ENCODE results near the gene INPP4A. TPM values are rescaled to one million over a fixed set of nuclear protein-coding genes. Genes with fewer than 3 reads are reported as not detected.

INPP4A gene
- total and polyA plus RNA-seq, 7 experiments from 2014 or later, result 51.4 to 165 (median 145) TPM

DNA sequence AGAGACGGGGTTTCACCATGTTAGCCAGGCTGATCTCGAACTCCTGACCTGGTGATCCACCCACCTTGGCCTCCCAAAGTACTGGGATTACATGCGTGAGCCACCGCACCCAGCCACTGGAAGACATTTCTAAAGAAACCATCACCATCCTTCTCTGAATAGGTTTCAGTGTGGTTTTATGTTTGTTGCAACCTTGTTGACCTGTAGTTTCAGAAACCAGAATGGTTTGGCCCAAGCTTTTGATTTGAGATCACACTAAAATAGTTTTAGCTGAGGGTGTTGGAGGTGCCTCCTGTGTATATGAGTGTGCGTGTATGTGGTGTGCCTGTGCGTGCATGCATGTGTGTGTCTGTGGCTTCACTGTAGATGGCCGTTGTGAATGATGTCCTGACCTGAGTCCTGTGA is 26.2 kb downstream of the INPP4A start:
- Histone ChIP-seq H3K27me3 (ENCODE audit: control insufficient read depth in 2 of 2, insufficient read depth in 2 of 2, low read length in 2 of 2) (no peaks in the 10 kb centered on the region), H3K27ac (ENCODE audit: low read depth, low read length) (no peak overlapping the region), H3K4me3 (ENCODE audit: low read length) (no peak overlapping the region), H3K4me1 (ENCODE audit: control insufficient read depth in 2 of 2, insufficient read depth in 2 of 2, low read length in 2 of 2) (peaks cover 85 to 94% of the 10 kb centered on the region in 2 donors), H3K9me3 (ENCODE audit: control insufficient read depth in 2 of 3, low read length in 3 of 3) (no peaks in the 10 kb centered on the region), H3K36me3 (ENCODE audit: control insufficient read depth in 2 of 3, insufficient read depth in 3 of 3, low read length in 3 of 3) (peaks cover 0 to 6% (median 0%) of the 10 kb centered on the region in 3 experiments)
- Mint-ChIP-seq H3K27me3 (no peaks in the 10 kb centered on the region), H3K9me3 (peaks cover 0 to 5% (median 0%) of the 10 kb centered on the region in 11 donors), H3K36me3 (peaks cover 0 to 49% (median 7%) of the 10 kb centered on the region in 5 donors), H3K27ac (peak overlapping the region; percentile 17 to 97 (median 88)), H3K4me3 (peak overlapping the region; percentile 51 to 82 (median 75)), H3K4me1 (peaks cover 70 to 100% (median 93%) of the 10 kb centered on the region in 7 donors)
- peak in 1 of 9 donors; percentile 2 for DNase-seq
- no peak for ATAC-seq
- ChIA-PET CTCF (interaction anchor here (1.4 to 1.6 kb wide), 3 partner anchors 8 to 58 kb away, joined by 3 to 4 read pairs (median 3); no protein-coding TSS in a partner anchor), POLR2A (interaction anchor here (0.6 to 3.6 kb wide), 5 partner anchors 8 to 182 kb away, joined by 3 to 14 read pairs (median 9); no protein-coding TSS in a partner anchor)
- intact Hi-C loops (cut with micrococcal nuclease), result loop anchor here in 1 of 2 donors (5.0 kb wide), 1 partner anchor 36 kb away; no protein-coding TSS in a partner anchor

DNA sequence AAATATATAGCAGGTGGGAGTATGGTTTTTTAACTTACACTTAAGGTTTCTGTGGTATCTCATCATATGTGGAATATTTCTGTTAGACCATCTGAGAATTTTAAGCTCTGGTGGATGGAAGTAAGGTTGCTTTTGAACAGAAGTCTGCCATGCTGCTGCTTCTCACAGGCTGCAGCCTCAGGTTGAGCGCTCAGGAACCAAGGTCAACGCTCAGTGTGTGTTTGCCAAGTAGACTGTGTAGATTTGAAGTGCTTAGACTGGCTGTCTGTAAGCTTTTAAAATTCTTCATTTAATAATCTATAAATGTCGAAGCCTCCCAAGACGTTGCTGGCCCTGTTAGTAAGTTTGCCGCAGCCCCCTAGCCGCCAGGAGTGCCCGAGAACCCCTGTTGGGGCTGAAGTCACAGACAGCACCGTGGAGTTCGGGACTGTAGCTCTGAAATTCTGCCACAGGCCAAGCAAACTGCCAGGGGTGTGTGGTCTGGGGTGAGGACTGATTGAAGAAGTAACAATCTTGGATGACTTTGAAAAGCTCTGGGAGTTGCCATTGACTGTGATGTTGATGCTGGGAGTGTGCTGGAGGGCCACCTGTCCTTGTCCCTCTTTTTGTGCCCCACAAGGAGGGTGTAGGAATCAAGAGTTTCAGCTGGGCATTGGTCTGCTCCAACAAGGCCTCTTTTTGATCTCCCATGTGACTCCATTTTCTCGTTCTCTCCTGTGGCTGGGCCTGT is 26.9 kb downstream of the INPP4A start:
- intact Hi-C loops (cut with micrococcal nuclease), result loop anchor here in 1 of 2 donors (5.0 kb wide), 1 partner anchor 36 kb away; no protein-coding TSS in a partner anchor
- CTCF ChIA-PET, result interaction anchor here (0.8 to 1.6 kb wide), 6 partner anchors 8 to 58 kb away, joined by 3 to 4 read pairs (median 3); no protein-coding TSS in a partner anchor
- Histone ChIP-seq H3K27ac (ENCODE audit: low read depth, low read length) (peak overlapping the region; percentile 34), H3K36me3 (ENCODE audit: control insufficient read depth in 2 of 3, insufficient read depth in 3 of 3, low read length in 3 of 3) (peaks cover 0 to 6% (median 0%) of the 10 kb centered on the region in 3 experiments), H3K27me3 (ENCODE audit: control insufficient read depth in 2 of 2, insufficient read depth in 2 of 2, low read length in 2 of 2) (no peaks in the 10 kb centered on the region), H3K4me1 (ENCODE audit: control insufficient read depth in 2 of 2, insufficient read depth in 2 of 2, low read length in 2 of 2) (peaks cover 82 to 93% of the 10 kb centered on the region in 2 donors), H3K9me3 (ENCODE audit: control insufficient read depth in 2 of 3, low read length in 3 of 3) (no peaks in the 10 kb centered on the region), H3K4me3 (ENCODE audit: low read length) (no peak overlapping the region)
- Mint-ChIP-seq H3K27ac (peak overlapping the region; percentile 66 to 97 (median 88)), H3K4me1 (peaks cover 64 to 100% (median 92%) of the 10 kb centered on the region in 7 donors), H3K9me3 (peaks cover 0 to 5% (median 0%) of the 10 kb centered on the region in 11 donors), H3K36me3 (peaks cover 0 to 42% (median 7%) of the 10 kb centered on the region in 5 donors), H3K4me3 (peak overlapping the region; percentile 51 to 83 (median 75)), H3K27me3 (no peaks in the 10 kb centered on the region)
- DNase-seq (peak in 1 of 9 donors; percentile 2), ATAC-seq (no peak)
- POLR2A ChIA-PET, result interaction anchor here (0.6 to 3.6 kb wide), 6 partner anchors 8 to 181 kb away, joined by 3 to 14 read pairs (median 9); no protein-coding TSS in a partner anchor

DNA sequence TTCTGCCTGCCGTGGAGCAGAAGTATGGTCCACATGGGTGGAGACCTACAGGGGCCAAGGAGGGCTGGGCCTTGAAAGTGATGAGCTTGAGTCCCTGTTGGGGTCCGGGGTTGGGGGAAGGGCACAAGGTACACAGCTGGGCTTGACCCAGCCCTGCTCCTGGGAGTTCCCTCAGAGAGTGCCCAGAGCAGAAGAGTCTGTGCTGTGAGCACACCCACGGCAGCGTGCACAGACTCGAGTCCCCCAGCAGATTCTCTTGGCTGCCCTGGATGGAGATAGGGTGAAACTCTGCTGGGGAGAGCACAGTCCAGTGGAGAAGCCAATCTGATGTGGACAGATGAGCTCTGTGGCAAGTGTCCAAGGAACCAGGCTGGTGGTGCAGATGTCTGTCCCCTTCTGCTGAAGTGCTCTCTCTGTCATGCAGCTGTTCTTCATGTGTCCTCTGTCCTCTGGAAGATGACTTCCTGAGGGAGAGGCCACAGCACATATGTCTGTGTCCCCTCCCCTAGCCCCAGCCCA is 27.5 kb downstream of the INPP4A start:
- H3K4me1 Mint-ChIP-seq, result peaks cover 64 to 100% (median 92%) of the 10 kb centered on the region in 7 donors
- intact Hi-C loops (cut with micrococcal nuclease), result loop anchor here in 1 of 2 donors (5.0 kb wide), 1 partner anchor 35 kb away; no protein-coding TSS in a partner anchor
- Histone ChIP-seq H3K4me3 (ENCODE audit: low read length) (no peak overlapping the region), H3K27me3 (ENCODE audit: control insufficient read depth in 2 of 2, insufficient read depth in 2 of 2, low read length in 2 of 2) (no peaks in the 10 kb centered on the region), H3K36me3 (ENCODE audit: control insufficient read depth in 2 of 3, insufficient read depth in 3 of 3, low read length in 3 of 3) (peaks cover 0 to 6% (median 0%) of the 10 kb centered on the region in 3 experiments), H3K27ac (ENCODE audit: low read depth, low read length) (peak overlapping the region; percentile 34), H3K4me1 (ENCODE audit: control insufficient read depth in 2 of 2, insufficient read depth in 2 of 2, low read length in 2 of 2) (peaks cover 82 to 93% of the 10 kb centered on the region in 2 donors), H3K9me3 (ENCODE audit: control insufficient read depth in 2 of 3, low read length in 3 of 3) (no peaks in the 10 kb centered on the region)
- H3K4me3 Mint-ChIP-seq, result peak overlapping the region; percentile 51 to 83 (median 72)
- peak overlapping the region; percentile 66 to 97 (median 89) for H3K27ac Mint-ChIP-seq
- H3K27me3 Mint-ChIP-seq, result no peaks in the 10 kb centered on the region
- peaks cover 0 to 41% (median 7%) of the 10 kb centered on the region in 5 donors for H3K36me3 Mint-ChIP-seq
- H3K9me3 Mint-ChIP-seq, result peaks cover 0 to 3% (median 0%) of the 10 kb centered on the region in 11 donors
- DNase-seq (peak in 1 of 9 donors; percentile 5), ATAC-seq (no peak)
- CTCF ChIA-PET, result interaction anchor here (0.8 to 1.5 kb wide), 5 partner anchors 7 to 34 kb away, joined by 3 to 4 read pairs (median 3); no protein-coding TSS in a partner anchor
- POLR2A ChIA-PET, result interaction anchor here (1.2 to 3.1 kb wide), 4 partner anchors 9 to 21 kb away, joined by 4 to 10 read pairs (median 9); no protein-coding TSS in a partner anchor

DNA sequence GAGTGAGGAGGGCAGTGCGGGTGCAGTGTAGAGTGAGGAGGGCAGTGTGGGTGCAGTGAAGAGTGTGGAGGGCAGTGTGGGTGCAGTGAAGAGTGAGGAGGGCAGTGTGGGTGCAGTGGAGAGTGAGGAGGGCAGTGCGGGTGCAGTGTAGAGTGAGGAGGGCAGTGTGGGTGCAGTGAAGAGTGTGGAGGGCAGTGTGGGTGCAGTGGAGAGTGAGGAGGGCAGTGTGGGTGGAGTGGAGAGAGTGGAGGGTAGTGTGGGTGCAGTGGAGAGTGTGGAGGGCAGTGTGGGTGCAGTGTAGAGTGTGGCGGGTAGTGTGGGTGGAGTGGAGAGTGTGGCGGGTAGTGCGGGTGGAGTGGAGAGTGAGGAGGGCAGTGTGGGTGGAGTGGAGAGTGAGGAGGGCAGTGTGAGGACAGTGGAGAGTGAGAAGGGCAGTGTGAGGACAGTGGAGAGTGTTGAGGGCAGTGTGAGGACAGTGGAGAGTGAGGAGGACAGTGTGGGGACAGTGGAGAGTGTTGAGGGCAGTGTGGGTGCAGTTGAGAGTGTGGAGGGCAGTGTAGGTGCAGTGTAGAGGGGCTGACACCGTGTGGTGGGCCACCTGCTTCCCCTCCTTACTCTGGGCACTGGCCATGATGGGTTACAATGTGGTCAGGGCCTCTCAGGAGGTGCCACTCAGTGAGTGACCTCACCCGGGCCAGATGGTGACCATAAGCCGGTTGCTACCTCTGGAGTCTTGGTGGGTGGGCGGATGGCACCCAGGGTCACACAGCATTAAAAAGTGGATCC is 28.5 kb downstream of the INPP4A start:
- peaks cover 4 to 41% (median 7%) of the 10 kb centered on the region in 5 donors for H3K36me3 Mint-ChIP-seq
- peak overlapping the region; percentile 84 to 97 (median 90) for H3K27ac Mint-ChIP-seq
- ATAC-seq (peak; percentile 5), DNase-seq (peak in 1 of 9 donors; percentile 4)
- no peaks in the 10 kb centered on the region for H3K27me3 ChIP-seq (ENCODE audit: control insufficient read depth in 2 of 2, insufficient read depth in 2 of 2, low read length in 2 of 2)
- H3K27me3 Mint-ChIP-seq, result no peaks in the 10 kb centered on the region
- ChIA-PET POLR2A (interaction anchor here (2.4 to 10.8 kb wide), 4 partner anchors 9 to 18 kb away, joined by 9 to 99 read pairs (median 10); no protein-coding TSS in a partner anchor), CTCF (no interaction called here)
- intact Hi-C loops (cut with micrococcal nuclease), result loop anchor here in 1 of 2 donors (5.0 kb wide), 1 partner anchor 34 kb away; no protein-coding TSS in a partner anchor
- H3K9me3 ChIP-seq (ENCODE audit: control insufficient read depth in 2 of 3, low read length in 3 of 3), result no peaks in the 10 kb centered on the region
- peaks cover 82 to 95% of the 10 kb centered on the region in 2 donors for H3K4me1 ChIP-seq (ENCODE audit: control insufficient read depth in 2 of 2, insufficient read depth in 2 of 2, low read length in 2 of 2)
- H3K9me3 Mint-ChIP-seq, result peaks cover 0 to 3% (median 0%) of the 10 kb centered on the region in 11 donors
- H3K36me3 ChIP-seq (ENCODE audit: control insufficient read depth in 2 of 3, insufficient read depth in 3 of 3, low read length in 3 of 3), result peaks cover 0 to 6% (median 0%) of the 10 kb centered on the region in 3 experiments
- H3K27ac ChIP-seq (ENCODE audit: low read depth, low read length), result peak overlapping the region; percentile 55
- peaks cover 70 to 100% (median 95%) of the 10 kb centered on the region in 7 donors for H3K4me1 Mint-ChIP-seq
- peak overlapping the region; percentile 45 for H3K4me3 ChIP-seq (ENCODE audit: low read length)
- H3K4me3 Mint-ChIP-seq, result peak overlapping the region; percentile 51 to 83 (median 79)

DNA sequence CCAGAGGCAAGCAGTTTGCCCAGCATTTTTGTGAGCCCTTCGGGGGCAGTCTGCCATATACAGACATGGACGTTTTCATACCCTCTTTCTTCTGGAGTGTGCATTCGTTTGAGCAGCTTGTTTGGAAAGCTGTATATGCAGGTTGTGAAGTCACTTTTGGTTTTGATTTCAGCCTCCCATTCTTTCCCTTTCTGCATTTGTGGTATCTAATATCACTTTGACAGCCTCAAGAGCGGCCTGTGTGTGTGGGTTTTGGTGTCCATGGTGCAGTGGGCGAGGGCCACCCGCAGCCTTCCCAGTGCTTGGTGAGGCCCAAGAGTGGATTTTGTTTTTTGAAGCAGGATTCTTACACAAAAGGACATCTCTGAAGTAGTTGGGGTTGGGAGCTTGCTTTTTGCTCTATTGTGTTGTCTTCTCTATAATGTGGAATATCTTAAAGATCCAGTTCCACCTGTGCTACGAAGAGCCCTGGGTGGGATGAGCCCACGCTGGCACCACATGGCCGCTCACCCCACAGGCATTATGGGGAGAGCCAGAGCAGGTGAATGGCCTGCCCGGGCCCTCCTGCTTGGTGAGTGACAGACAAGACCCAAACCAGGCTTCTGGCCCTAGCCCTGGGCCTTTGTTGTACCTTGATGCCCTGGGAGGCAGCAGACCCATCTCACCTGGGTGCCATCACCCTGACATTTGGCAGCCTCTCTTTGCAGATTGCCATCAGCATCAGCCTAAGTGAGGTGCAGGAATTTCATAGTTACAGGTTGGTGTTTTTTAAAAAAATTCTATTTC is 29.5 kb downstream of the INPP4A start:
- Mint-ChIP-seq H3K4me3 (peak overlapping the region; percentile 51 to 83 (median 79)), H3K36me3 (peaks cover 3 to 44% (median 4%) of the 10 kb centered on the region in 5 donors)
- CTCF ChIA-PET, result interaction anchor here (0.6 to 5.0 kb wide), 3 partner anchors 9 to 675 kb away, joined by 4 to 28 read pairs (median 5); no protein-coding TSS in a partner anchor

More for the DNA sequence above, 29.5 kb downstream of the INPP4A start:
- intact Hi-C loops (cut with micrococcal nuclease), result loop anchor here (1.0 to 5.0 kb wide), 4 partner anchors 8 to 33 kb away; no protein-coding TSS in a partner anchor
- Histone ChIP-seq H3K4me3 (ENCODE audit: low read length) (peak overlapping the region; percentile 25), H3K27me3 (ENCODE audit: control insufficient read depth in 2 of 2, insufficient read depth in 2 of 2, low read length in 2 of 2) (no peaks in the 10 kb centered on the region), H3K4me1 (ENCODE audit: control insufficient read depth in 2 of 2, insufficient read depth in 2 of 2, low read length in 2 of 2) (peaks cover 84 to 95% of the 10 kb centered on the region in 2 donors), H3K9me3 (ENCODE audit: control insufficient read depth in 2 of 3, low read length in 3 of 3) (no peaks in the 10 kb centered on the region), H3K36me3 (ENCODE audit: control insufficient read depth in 2 of 3, insufficient read depth in 3 of 3, low read length in 3 of 3) (peaks cover 0 to 6% (median 0%) of the 10 kb centered on the region in 3 experiments), H3K27ac (ENCODE audit: low read depth, low read length) (peak overlapping the region; percentile 55)
- peaks cover 74 to 100% (median 98%) of the 10 kb centered on the region in 7 donors for H3K4me1 Mint-ChIP-seq
- peak in 3 of 9 donors; percentile 22 to 40 (median 29) for DNase-seq
- no peaks in the 10 kb centered on the region for H3K27me3 Mint-ChIP-seq
- peak overlapping the region; percentile 84 to 97 (median 90) for H3K27ac Mint-ChIP-seq
- peak; percentile 51 for ATAC-seq
- POLR2A ChIA-PET, result interaction anchor here (1.0 to 10.8 kb wide), 3 partner anchors 10 to 27 kb away, joined by 5 to 99 read pairs (median 10); no protein-coding TSS in a partner anchor
- H3K9me3 Mint-ChIP-seq, result no peaks in the 10 kb centered on the region

Measured in naive thymus-derived CD4-positive, alpha-beta T cell (primary cell).